Astrocyte (in vitro differentiated cells and primary cell): ENCODE results near the gene RAB8A. TPM values are rescaled to one million over a fixed set of nuclear protein-coding genes. Genes with fewer than 3 reads are reported as not detected.
"Not testable (repeated sequence)": the region's sequence is repeated elsewhere in the genome, so short reads cannot be mapped to it uniquely, and the experiment has no call there.

Experiments
- DNase-seq: peaks from one replicate; pipeline ENCODE4 v3.0.0-alpha.2; 2010; ENCODE audit warnings: low read depth
- FAIRE-seq: peaks from 2 replicates; lab custom pipeline; 2011; peaks lifted over from hg19 to GRCh38; lab: Jason Lieb, UNC
- H2AFZ ChIP-seq: 2 replicates; pipeline ENCODE4 v1.6.0; 2012; ENCODE audit warnings: low read depth, low read length, inconsistent platforms
- H3K27ac ChIP-seq: 2 replicates; pipeline ENCODE4 v1.5.1; 2011; ENCODE audit warnings: low read depth, low read length, inconsistent platforms
- H3K27me3 ChIP-seq: 2 replicates; pipeline ENCODE4 v1.6.0; 2011; ENCODE audit warnings: low read length, inconsistent platforms; ENCODE audit not compliant: insufficient read depth
- H3K36me3 ChIP-seq: 2 replicates; pipeline ENCODE4 v1.5.1; 2011; ENCODE audit warnings: low read length, inconsistent platforms; ENCODE audit not compliant: insufficient read depth
- H3K4me1 ChIP-seq: 2 replicates; pipeline ENCODE4 v1.5.1; 2011; ENCODE audit warnings: low read length, inconsistent platforms; ENCODE audit not compliant: insufficient read depth
- H3K4me2 ChIP-seq: 2 replicates; pipeline ENCODE4 v1.6.0; 2012; ENCODE audit warnings: low read length, inconsistent platforms
- H3K4me3 ChIP-seq: 2 replicates; pipeline ENCODE4 v1.5.1; 2011; ENCODE audit warnings: low read depth, mild to moderate bottlenecking, low read length, inconsistent platforms; ENCODE audit not compliant: insufficient read depth
- H3K79me2 ChIP-seq: 2 replicates; pipeline ENCODE4 v1.6.0; 2012; ENCODE audit warnings: mild to moderate bottlenecking, low read length, inconsistent platforms; ENCODE audit not compliant: insufficient read depth
- H3K9ac ChIP-seq: 2 replicates; pipeline ENCODE4 v1.6.0; 2012; ENCODE audit warnings: mild to moderate bottlenecking, low read length, inconsistent platforms
- H3K9me3 ChIP-seq: 2 replicates; pipeline ENCODE4 v1.5.1; 2012; ENCODE audit warnings: low read depth, mild to moderate bottlenecking, low read length, inconsistent platforms; ENCODE audit not compliant: insufficient read depth
- H4K20me1 ChIP-seq: 2 replicates; pipeline ENCODE4 v1.6.0; 2012; ENCODE audit warnings: low read length, inconsistent platforms; ENCODE audit not compliant: insufficient read depth
- H3K27ac Mint-ChIP-seq: one replicate; pipeline ENCODE4 v1.8.0; 2021; ENCODE audit warnings: mild to moderate bottlenecking, mixed read lengths; ENCODE audit not compliant: unreplicated experiment
- H3K27me3 Mint-ChIP-seq: one replicate; pipeline ENCODE4 v1.8.0; 2021; ENCODE audit warnings: low read depth, mixed read lengths; ENCODE audit not compliant: unreplicated experiment
- H3K36me3 Mint-ChIP-seq: one replicate; pipeline ENCODE4 v1.8.0; 2021; ENCODE audit warnings: low read depth, mixed read lengths; ENCODE audit not compliant: unreplicated experiment
- H3K4me1 Mint-ChIP-seq: one replicate; pipeline ENCODE4 v1.8.0; 2021; ENCODE audit warnings: low read depth, mixed read lengths; ENCODE audit not compliant: unreplicated experiment
- H3K4me3 Mint-ChIP-seq: one replicate; pipeline ENCODE4 v1.8.0; 2021; ENCODE audit warnings: mild to moderate bottlenecking, moderate library complexity, mixed read lengths; ENCODE audit not compliant: unreplicated experiment
- H3K9me3 Mint-ChIP-seq: one replicate; pipeline ENCODE4 v1.8.0; 2021; ENCODE audit warnings: mild to moderate bottlenecking, mixed read lengths; ENCODE audit not compliant: unreplicated experiment
- CTCF ChIP-seq: IDR thresholded peaks from 2 replicates; pipeline ENCODE4 v1.5.1; 2011; ENCODE audit warnings: low read depth, mild to moderate bottlenecking, inconsistent platforms, low read length, moderate library complexity; ENCODE audit not compliant: insufficient read depth
- EZH2 ChIP-seq: IDR thresholded peaks from 2 replicates; pipeline ENCODE4 v1.6.1; 2012; ENCODE audit warnings: mild to moderate bottlenecking, low read length, inconsistent platforms; ENCODE audit not compliant: insufficient read depth
- total RNA-seq: library from RNA; stranded (reverse); gene quantifications from 2 replicates; pipeline ENCODE4 v1.2.1, GENCODE V29; 2021

Gene RAB8A
- total RNA-seq, 1 donor from 2014 or later = 80.5 TPM

GRCh38 chr19:16168465-16169081, 56.9 kb downstream of the RAB8A start:
- H3K9me3 ChIP-seq = no peaks in the 10 kb centered on the region
- H3K4me2 ChIP-seq = no peak overlapping the region
- DNase-seq (peak; percentile 23), FAIRE-seq (no peak)
- no peak overlapping the region for H3K4me3 Mint-ChIP-seq
- no peaks in the 10 kb centered on the region for H3K36me3 Mint-ChIP-seq
- H3K4me3 ChIP-seq = no peak overlapping the region
- no peaks in the 10 kb centered on the region for H3K79me2 ChIP-seq
- H3K27ac Mint-ChIP-seq = no peak overlapping the region
- no peaks in the 10 kb centered on the region for H3K4me1 Mint-ChIP-seq
- no peak overlapping the region for H3K27ac ChIP-seq
- H4K20me1 ChIP-seq = no peaks in the 10 kb centered on the region
- TF ChIP-seq CTCF (no peak), EZH2 (no peak)
- peaks cover 6% of the 10 kb centered on the region for H3K4me1 ChIP-seq
- H3K9ac ChIP-seq = no peak overlapping the region
- peaks cover 36% of the 10 kb centered on the region for H3K27me3 Mint-ChIP-seq
- no peaks in the 10 kb centered on the region for H3K27me3 ChIP-seq
- H3K36me3 ChIP-seq = no peaks in the 10 kb centered on the region
- no peak overlapping the region for H2AFZ ChIP-seq
- peaks cover 2% of the 10 kb centered on the region for H3K9me3 Mint-ChIP-seq

- Mint-ChIP-seq H3K9me3 (peaks cover 4% of the 10 kb centered on the region), H3K4me1 (no peaks in the 10 kb centered on the region), H3K36me3 (no peaks in the 10 kb centered on the region), H3K27ac (no peak overlapping the region), H3K4me3 (no peak overlapping the region), H3K27me3 (peaks cover 30% of the 10 kb centered on the region)
- DNase-seq = no peak
- H4K20me1 ChIP-seq = no peaks in the 10 kb centered on the region
- no peaks in the 10 kb centered on the region for H3K27me3 ChIP-seq
- no peak for FAIRE-seq
- H3K27ac ChIP-seq = no peak overlapping the region
- no peak overlapping the region for H3K9ac ChIP-seq
- no peaks in the 10 kb centered on the region for H3K79me2 ChIP-seq
- H3K36me3 ChIP-seq = no peaks in the 10 kb centered on the region
- no peak overlapping the region for H2AFZ ChIP-seq
- peaks cover 6% of the 10 kb centered on the region for H3K4me1 ChIP-seq
- H3K4me3 ChIP-seq = no peak overlapping the region
- H3K4me2 ChIP-seq = no peak overlapping the region
- TF ChIP-seq CTCF = no peak
- no peak for TF ChIP-seq EZH2
- no peaks in the 10 kb centered on the region for H3K9me3 ChIP-seq
These were observed 58.4 kb downstream of the RAB8A start for GRCh38 chr19:16170134-16170533.

GRCh38 chr19:16175954-16176353, 64.3 kb downstream of the RAB8A start:
- no peak overlapping the region for H3K27ac Mint-ChIP-seq
- Histone ChIP-seq H2AFZ (no peak overlapping the region), H3K79me2 (no peaks in the 10 kb centered on the region), H3K4me3 (no peak overlapping the region), H3K4me1 (peaks cover 10% of the 10 kb centered on the region), H3K9me3 (no peaks in the 10 kb centered on the region), H3K9ac (no peak overlapping the region), H3K4me2 (no peak overlapping the region), H3K27me3 (no peaks in the 10 kb centered on the region), H3K36me3 (no peaks in the 10 kb centered on the region), H3K27ac (no peak overlapping the region), H4K20me1 (no peaks in the 10 kb centered on the region)
- no peak for FAIRE-seq
- H3K9me3 Mint-ChIP-seq = peaks cover 5% of the 10 kb centered on the region
- H3K4me1 Mint-ChIP-seq = peaks cover 5% of the 10 kb centered on the region
- TF ChIP-seq EZH2 (no peak), CTCF (no peak)
- H3K27me3 Mint-ChIP-seq = peaks cover 20% of the 10 kb centered on the region
- no peak for DNase-seq
- no peaks in the 10 kb centered on the region for H3K36me3 Mint-ChIP-seq
- no peak overlapping the region for H3K4me3 Mint-ChIP-seq

GRCh38 chr19:16178866-16179265, 67.2 kb downstream of the RAB8A start:
- H2AFZ ChIP-seq, H3K27ac ChIP-seq, H3K4me1 Mint-ChIP-seq, H3K36me3 Mint-ChIP-seq, H3K4me3 ChIP-seq, DNase-seq, H3K4me3 Mint-ChIP-seq, H3K9me3 ChIP-seq, H3K4me1 ChIP-seq, H3K27ac Mint-ChIP-seq, H3K27me3 Mint-ChIP-seq, H3K9me3 Mint-ChIP-seq, H4K20me1 ChIP-seq, H3K79me2 ChIP-seq, H3K27me3 ChIP-seq, H3K36me3 ChIP-seq, H3K4me2 ChIP-seq, H3K9ac ChIP-seq, FAIRE-seq: not testable (repeated sequence)
